Measurements from ENCODE around the gene TOX3. TPM values are rescaled to one million over a fixed set of nuclear protein-coding genes. Genes with fewer than 3 reads are reported as not detected.

Gene TOX3
- polyA plus RNA-seq, 1 donor from 2014 or later = 2.3 TPM

GRCh38 chr16:52568495-52568894, 21.6 kb upstream of the TOX3 start:
- no peak for TF ChIP-seq EP300 (conservative IDR thresholded peaks at IDR 0.05; ENCODE audit: poor library complexity, severe bottlenecking)
- no peak for TF ChIP-seq MXI1 (conservative IDR thresholded peaks at IDR 0.05; ENCODE audit: poor library complexity, severe bottlenecking)
- no peak for TF ChIP-seq CTCF (IDR thresholded peaks at IDR 0.05; ENCODE audit: poor library complexity, severe bottlenecking)
- TF ChIP-seq TAF1 (IDR thresholded peaks at IDR 0.05; ENCODE audit: low read depth) = no peak
- TF ChIP-seq POLR2AphosphoS5 (IDR thresholded peaks at IDR 0.05) = no peak
- TF ChIP-seq SMC3 (conservative IDR thresholded peaks at IDR 0.05; ENCODE audit: poor library complexity) = no peak
- TF ChIP-seq RAD21 (conservative IDR thresholded peaks at IDR 0.05) = no peak
- no peak for TF ChIP-seq EZH2 (IDR thresholded peaks at IDR 0.05; ENCODE audit: borderline replicate concordance, insufficient read depth, low read length, poor library complexity, severe bottlenecking)
- TF ChIP-seq REST (IDR thresholded peaks at IDR 0.05; ENCODE audit: borderline replicate concordance) = no peak

GRCh38 chr16:52567193-52567592, 20.2 kb upstream of the TOX3 start:
- Histone ChIP-seq H3K27ac (ENCODE audit: low read length) (no peak overlapping the region), H3K4me2 (ENCODE audit: low read length) (no peak overlapping the region), H3K36me3 (ENCODE audit: insufficient read depth, low read length) (no peaks in the 10 kb centered on the region), H3K27me3 (ENCODE audit: insufficient read depth, low read depth, low read length) (no peaks in the 10 kb centered on the region), H3K79me2 (replicated peaks; ENCODE audit: insufficient read depth, low read length) (no peaks in the 10 kb centered on the region), H3K9me3 (ENCODE audit: low read length) (no peaks in the 10 kb centered on the region), H3K4me3 (ENCODE audit: low read length) (no peak overlapping the region), H2AFZ (ENCODE audit: low read depth, low read length) (no peak overlapping the region), H3K9ac (ENCODE audit: low read length) (no peak overlapping the region), H3F3A (ENCODE audit: insufficient read depth, low read length, poor library complexity, severe bottlenecking) (no peaks in the 10 kb centered on the region), H3K9me2 (ENCODE audit: insufficient read depth, low read length) (no peaks in the 10 kb centered on the region), H4K20me1 (ENCODE audit: insufficient read depth) (no peaks in the 10 kb centered on the region)
- no peak for TF ChIP-seq EP300 (conservative IDR thresholded peaks at IDR 0.05; ENCODE audit: poor library complexity, severe bottlenecking)
- TF ChIP-seq POLR2AphosphoS5 (IDR thresholded peaks at IDR 0.05) = no peak
- TF ChIP-seq TAF1 (IDR thresholded peaks at IDR 0.05; ENCODE audit: low read depth) = no peak
- TF ChIP-seq SMC3 (conservative IDR thresholded peaks at IDR 0.05; ENCODE audit: poor library complexity) = no peak
- TF ChIP-seq EZH2 (IDR thresholded peaks at IDR 0.05; ENCODE audit: borderline replicate concordance, insufficient read depth, low read length, poor library complexity, severe bottlenecking) = no peak
- no peak for TF ChIP-seq REST (IDR thresholded peaks at IDR 0.05; ENCODE audit: borderline replicate concordance)
- no peak for TF ChIP-seq CTCF (IDR thresholded peaks at IDR 0.05; ENCODE audit: poor library complexity, severe bottlenecking)
- TF ChIP-seq RAD21 (conservative IDR thresholded peaks at IDR 0.05) = no peak
- TF ChIP-seq MXI1 (conservative IDR thresholded peaks at IDR 0.05; ENCODE audit: poor library complexity, severe bottlenecking) = no peak

More at GRCh38 chr16:52568495-52568894, 21.6 kb upstream of the TOX3 start:
- no peak overlapping the region for H3K27ac ChIP-seq (ENCODE audit: low read length)
- no peaks in the 10 kb centered on the region for H3K9me2 ChIP-seq (ENCODE audit: insufficient read depth, low read length)
- H3K4me3 ChIP-seq (ENCODE audit: low read length) = no peak overlapping the region
- H4K20me1 ChIP-seq (ENCODE audit: insufficient read depth) = no peaks in the 10 kb centered on the region
- no peak overlapping the region for H3K4me2 ChIP-seq (ENCODE audit: low read length)
- no peaks in the 10 kb centered on the region for H3F3A ChIP-seq (ENCODE audit: insufficient read depth, low read length, poor library complexity, severe bottlenecking)
- H3K36me3 ChIP-seq (ENCODE audit: insufficient read depth, low read length) = no peaks in the 10 kb centered on the region
- H3K27me3 ChIP-seq (ENCODE audit: insufficient read depth, low read depth, low read length) = no peaks in the 10 kb centered on the region
- no peak overlapping the region for H3K9ac ChIP-seq (ENCODE audit: low read length)
- H3K79me2 ChIP-seq (replicated peaks; ENCODE audit: insufficient read depth, low read length) = no peaks in the 10 kb centered on the region
- H3K9me3 ChIP-seq (ENCODE audit: low read length) = no peaks in the 10 kb centered on the region
- H2AFZ ChIP-seq (ENCODE audit: low read depth, low read length) = no peak overlapping the region
